22Rv1 (cell line): ENCODE measurements around the gene CIB4.

Experiments
- CTCF ChIP-seq: fragments of 450-650 bp; IDR thresholded peaks from 2 replicates; pipeline ENCODE4 v1.5.1; 2017; ENCODE audit warnings: mild to moderate bottlenecking
- ZFX ChIP-seq: fragments of 450-650 bp; IDR thresholded peaks from 2 replicates; pipeline ENCODE4 v1.6.1; 2017; ENCODE audit warnings: antibody characterized with exemption, borderline replicate concordance

DNA sequence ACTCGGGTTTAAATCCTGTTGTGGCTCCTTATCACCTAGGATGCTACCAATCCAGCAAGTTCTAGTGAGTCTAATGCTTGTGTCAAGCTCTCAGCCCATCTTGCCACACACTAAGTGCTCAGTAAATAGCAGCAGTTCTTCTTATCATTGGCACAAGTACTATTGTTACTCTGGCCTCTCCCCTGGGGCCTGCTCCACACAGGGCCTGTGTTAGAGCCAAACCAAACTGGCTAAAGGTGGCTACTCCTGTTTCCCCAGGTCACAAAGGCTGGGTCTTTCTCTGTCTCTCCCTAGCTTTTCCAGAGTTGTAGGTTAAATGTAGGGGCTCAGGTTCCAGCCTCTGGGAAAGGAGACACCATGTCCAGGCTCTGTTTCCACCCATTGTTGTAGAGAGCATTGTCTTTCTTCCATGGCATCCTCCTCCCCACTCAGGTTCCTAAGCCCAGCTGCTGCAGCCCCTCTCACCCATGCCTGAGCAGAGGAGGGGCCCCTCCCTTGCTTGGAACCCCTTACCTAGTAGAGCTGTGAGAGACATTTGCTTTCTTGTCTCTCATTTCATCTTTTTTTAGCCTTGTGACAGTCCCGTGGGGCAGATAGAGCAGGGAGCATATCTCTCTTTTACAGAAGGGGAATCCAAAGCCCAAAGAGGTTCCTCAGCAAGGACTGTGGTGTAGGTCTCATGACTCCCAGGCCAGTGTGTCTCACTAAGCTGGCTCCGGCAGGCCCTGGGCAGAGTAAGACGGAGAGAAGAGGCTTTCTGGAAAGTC is 106.9 kb downstream of the CIB4 start:
- TF ChIP-seq CTCF (no peak), ZFX (no peak)
